Measurements from ENCODE around the gene MRPL36.

DNA sequence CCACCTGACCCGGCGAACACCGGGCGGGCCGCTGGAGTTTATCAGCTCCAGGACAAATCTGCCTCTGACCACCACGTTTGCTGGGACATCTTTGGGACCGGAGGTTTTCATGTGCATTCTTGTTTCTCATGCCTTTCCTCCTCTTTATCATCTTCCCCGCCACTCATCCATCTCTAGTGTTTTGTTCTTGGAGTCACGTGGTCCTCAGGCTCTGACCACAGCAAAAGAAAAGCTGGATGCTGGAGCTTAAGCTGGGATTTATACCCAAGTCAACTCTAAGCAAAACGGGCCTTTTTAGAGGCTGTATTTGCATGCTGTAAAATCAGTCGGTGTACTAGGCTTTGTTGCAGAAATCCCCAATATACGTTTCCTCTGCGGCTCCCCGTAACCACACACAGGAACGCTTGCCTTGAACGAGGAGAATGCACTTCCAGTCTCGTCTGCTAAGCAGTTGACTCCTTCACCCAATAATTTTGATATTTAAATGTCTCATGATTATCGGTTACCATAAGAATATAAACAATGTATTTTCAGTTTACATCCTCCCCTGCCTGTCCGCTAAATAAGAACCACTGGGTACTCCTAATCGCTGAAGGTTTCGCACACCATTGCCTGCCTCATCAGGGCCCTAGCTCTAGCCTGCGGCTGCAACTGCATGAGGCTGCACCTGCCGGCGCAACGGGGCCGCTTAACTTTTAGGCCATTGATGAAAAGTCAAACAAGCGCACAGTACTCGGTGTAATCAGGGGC is 1.0 kb upstream of the MRPL36 start:
- TF ChIP-seq CTCF (IDR thresholded peaks at IDR 0.05) (no peak), TCF7L2 (IDR thresholded peaks at IDR 0.05; ENCODE audit: low read depth, low read length) (no peak), POLR2AphosphoS5 (IDR thresholded peaks at IDR 0.05; ENCODE audit: low read depth, low read length) (no peak), SIN3A (IDR thresholded peaks at IDR 0.05; ENCODE audit: borderline replicate concordance, insufficient read depth, low read depth, low read length) (no peak)
